HPDE6-E6E7 (cell line): ENCODE measurements around the gene GPR107.

Experiments
- DNase-seq: peaks from one replicate; pipeline ENCODE4 v3.0.0; 2011; ENCODE audit warnings: missing footprints; ENCODE audit errors: extremely low spot score

GPR107 gene

GRCh38 chr9:130054325-130054786, 650 bp downstream of the GPR107 start:
- peak; percentile 10 for DNase-seq

- no peak for DNase-seq
These were observed 1.1 kb downstream of the GPR107 start for GRCh38 chr9:130054820-130055219.

GRCh38 chr9:130058154-130058553, 4.4 kb downstream of the GPR107 start:
- no peak for DNase-seq

- DNase-seq = no peak
These were observed 5.2 kb downstream of the GPR107 start for GRCh38 chr9:130058887-130059286.

- DNase-seq = no peak
These were observed 6.6 kb downstream of the GPR107 start for GRCh38 chr9:130060296-130060695.

GRCh38 chr9:130062750-130063149, 9.0 kb downstream of the GPR107 start:
- no peak for DNase-seq

GRCh38 chr9:130064621-130065020, 10.9 kb downstream of the GPR107 start:
- no peak for DNase-seq

GRCh38 chr9:130069048-130069447, 15.3 kb downstream of the GPR107 start:
- DNase-seq = no peak

GRCh38 chr9:130072515-130073235, 19.0 kb downstream of the GPR107 start:
- no peak for DNase-seq

GRCh38 chr9:130073373-130073772, 19.7 kb downstream of the GPR107 start:
- DNase-seq = no peak

GRCh38 chr9:130078547-130078946, 24.8 kb downstream of the GPR107 start:
- DNase-seq = no peak

GRCh38 chr9:130084337-130084736, 30.6 kb downstream of the GPR107 start:
- no peak for DNase-seq

GRCh38 chr9:130088051-130088450, 34.3 kb downstream of the GPR107 start:
- DNase-seq = no peak

- DNase-seq = no peak
These were observed 35.4 kb downstream of the GPR107 start for GRCh38 chr9:130089141-130089540.

GRCh38 chr9:130090915-130091314, 37.2 kb downstream of the GPR107 start:
- DNase-seq = no peak

- no peak for DNase-seq
These were observed 39.2 kb downstream of the GPR107 start for GRCh38 chr9:130092910-130093309.

GRCh38 chr9:130095872-130096271, 42.2 kb downstream of the GPR107 start:
- DNase-seq = no peak

- no peak for DNase-seq
These were observed 47.0 kb downstream of the GPR107 start for GRCh38 chr9:130100681-130101080.

GRCh38 chr9:130101915-130102314, 48.2 kb downstream of the GPR107 start:
- no peak for DNase-seq

GRCh38 chr9:130104491-130105193, 50.9 kb downstream of the GPR107 start:
- DNase-seq = no peak

- DNase-seq = no peak
These were observed 53.1 kb downstream of the GPR107 start for GRCh38 chr9:130106860-130107233.

GRCh38 chr9:130107234-130107861, 53.6 kb downstream of the GPR107 start:
- peak; percentile 64 for DNase-seq

GRCh38 chr9:130107955-130108354, 54.2 kb downstream of the GPR107 start:
- no peak for DNase-seq
